Measurements from ENCODE around the gene PTGES3. TPM values are rescaled to one million over a fixed set of nuclear protein-coding genes. Genes with fewer than 3 reads are reported as not detected.

Gene PTGES3
- total and polyA plus RNA-seq, 11 donors, result 48.0 to 125 (median 103) TPM

DNA sequence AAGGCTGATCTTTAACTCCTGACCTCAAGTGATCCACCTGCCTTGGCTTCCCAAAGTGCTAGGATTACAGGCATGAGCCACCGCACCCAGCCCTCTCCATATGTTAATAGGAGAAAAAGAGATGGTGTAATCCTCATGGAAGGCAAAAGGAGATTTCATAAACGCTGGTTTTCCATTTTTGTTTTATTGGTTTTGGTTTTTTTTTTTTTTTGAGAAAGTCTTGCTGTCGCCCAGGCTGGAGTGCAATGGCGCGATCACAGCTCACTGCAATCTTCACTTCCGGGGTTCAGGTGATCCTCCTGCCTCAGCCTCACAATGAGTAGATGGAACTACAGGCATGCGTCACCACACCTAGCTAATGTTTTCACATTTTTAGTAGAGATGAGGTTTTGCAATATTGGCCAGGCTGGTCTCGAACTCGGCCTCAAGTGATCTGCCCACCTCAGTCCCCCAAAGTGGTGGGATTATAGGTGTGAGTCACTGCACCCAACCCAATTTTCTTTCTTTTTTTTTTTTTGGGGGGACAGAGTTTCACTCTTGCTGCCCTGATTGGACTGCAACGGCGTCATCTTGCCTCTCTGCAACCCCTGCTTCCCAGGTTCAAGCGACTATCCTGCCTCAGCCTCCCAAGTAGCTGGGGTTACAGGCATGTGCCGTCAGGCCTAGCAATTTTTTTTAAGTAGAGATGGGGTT is 8.1 kb downstream of the PTGES3 start:
- Histone ChIP-seq H3K4me1 (peaks cover 0 to 94% (median 49%) of the 10 kb centered on the region in 12 donors), H3K27ac (no peak overlapping the region), H3K27me3 (no peaks in the 10 kb centered on the region), H3K36me3 (peaks cover 0 to 33% (median 14%) of the 10 kb centered on the region in 9 donors), H3K4me3 (no peak overlapping the region), H3K9me3 (no peaks in the 10 kb centered on the region)
- WGBS, 4 donors, result 89 to 96% (median 92%) methylated on average over 13 of the region's 13 CpGs
- intact Hi-C loops (cut with DNase I), result loop anchor here in 2 of 10 donors (5.0 kb wide), 2 partner anchors 33 to 38 kb away; partner anchors contain the start of gene ATP5F1B (in 1 of the 2)
- no peak for DNase-seq
- ATAC-seq, result no peak
- no peak for TF ChIP-seq POLR2A (IDR thresholded peaks at IDR 0.05)

DNA sequence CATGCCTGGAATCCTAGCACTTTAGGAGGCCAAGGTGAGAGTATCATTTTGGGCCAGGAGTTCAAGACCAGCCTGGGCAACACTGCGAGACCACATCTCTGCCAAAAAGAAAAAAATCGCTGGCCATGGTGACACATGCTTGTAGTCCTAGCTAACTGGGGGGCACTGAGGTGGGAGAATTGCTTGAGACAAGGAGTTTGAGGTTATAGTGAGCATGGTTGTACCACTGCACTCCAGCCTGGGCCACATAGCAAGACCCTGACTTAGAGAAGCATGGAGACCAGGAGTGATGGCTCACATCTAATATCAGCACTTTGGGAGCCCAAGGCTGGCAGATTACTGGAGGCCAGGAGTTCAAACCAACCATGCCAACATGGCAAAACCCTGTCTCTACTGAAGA is 9.2 kb downstream of the PTGES3 start:
- Histone ChIP-seq H3K27me3 (no peaks in the 10 kb centered on the region), H3K4me3 (no peak overlapping the region), H3K27ac (no peak overlapping the region), H3K9me3 (no peaks in the 10 kb centered on the region), H3K36me3 (peaks cover 0 to 35% (median 12%) of the 10 kb centered on the region in 9 donors), H3K4me1 (peaks cover 0 to 84% (median 38%) of the 10 kb centered on the region in 12 donors)
- no peak for DNase-seq
- peak in 1 of 4 donors; percentile 22 for ATAC-seq
- WGBS, 4 donors, result 77 to 100% (median 94%) methylated on average over 2 of the region's 2 CpGs
- TF ChIP-seq POLR2A (IDR thresholded peaks at IDR 0.05), result no peak
- TF ChIP-seq, protein P1, sequence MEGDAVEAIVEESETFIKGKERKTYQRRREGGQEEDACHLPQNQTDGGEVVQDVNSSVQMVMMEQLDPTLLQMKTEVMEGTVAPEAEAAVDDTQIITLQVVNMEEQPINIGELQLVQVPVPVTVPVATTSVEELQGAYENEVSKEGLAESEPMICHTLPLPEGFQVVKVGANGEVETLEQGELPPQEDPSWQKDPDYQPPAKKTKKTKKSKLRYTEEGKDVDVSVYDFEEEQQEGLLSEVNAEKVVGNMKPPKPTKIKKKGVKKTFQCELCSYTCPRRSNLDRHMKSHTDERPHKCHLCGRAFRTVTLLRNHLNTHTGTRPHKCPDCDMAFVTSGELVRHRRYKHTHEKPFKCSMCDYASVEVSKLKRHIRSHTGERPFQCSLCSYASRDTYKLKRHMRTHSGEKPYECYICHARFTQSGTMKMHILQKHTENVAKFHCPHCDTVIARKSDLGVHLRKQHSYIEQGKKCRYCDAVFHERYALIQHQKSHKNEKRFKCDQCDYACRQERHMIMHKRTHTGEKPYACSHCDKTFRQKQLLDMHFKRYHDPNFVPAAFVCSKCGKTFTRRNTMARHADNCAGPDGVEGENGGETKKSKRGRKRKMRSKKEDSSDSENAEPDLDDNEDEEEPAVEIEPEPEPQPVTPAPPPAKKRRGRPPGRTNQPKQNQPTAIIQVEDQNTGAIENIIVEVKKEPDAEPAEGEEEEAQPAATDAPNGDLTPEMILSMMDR (IDR thresholded peaks at IDR 0.05), result no peak
- intact Hi-C loops (cut with DNase I), result no loop called here

GRCh38 chr12:56677680-56678079 is 10.4 kb downstream of the PTGES3 start:
- DNase-seq (no peak), ATAC-seq (no peak)
- peaks cover 0 to 44% (median 14%) of the 10 kb centered on the region in 9 donors for H3K36me3 ChIP-seq
- WGBS, 4 donors, result 77 to 96% (median 81%) methylated on average over 1 of the region's 1 CpG
- H3K27me3 ChIP-seq, result no peaks in the 10 kb centered on the region
- TF ChIP-seq POLR2A (IDR thresholded peaks at IDR 0.05), result no peak
- TF ChIP-seq, protein P1 (IDR thresholded peaks at IDR 0.05), result no peak
- H3K27ac ChIP-seq, result no peak overlapping the region
- no peak overlapping the region for H3K4me3 ChIP-seq
- H3K9me3 ChIP-seq, result no peaks in the 10 kb centered on the region
- peaks cover 0 to 74% (median 34%) of the 10 kb centered on the region in 12 donors for H3K4me1 ChIP-seq
- intact Hi-C loops (cut with DNase I), result no loop called here

GRCh38 chr12:56676851-56677580 is 11.1 kb downstream of the PTGES3 start:
- TF ChIP-seq, protein P1 (IDR thresholded peaks at IDR 0.05), result no peak
- TF ChIP-seq POLR2A (IDR thresholded peaks at IDR 0.05), result no peak
- H3K4me1 ChIP-seq, result peaks cover 0 to 68% (median 28%) of the 10 kb centered on the region in 12 donors
- WGBS, 4 donors, result 78 to 90% (median 80%) methylated on average over 11 of the region's 11 CpGs
- no peak overlapping the region for H3K27ac ChIP-seq
- no peak overlapping the region for H3K4me3 ChIP-seq
- ATAC-seq (no peak), DNase-seq (no peak)
- H3K27me3 ChIP-seq, result no peaks in the 10 kb centered on the region
- intact Hi-C loops (cut with DNase I), result no loop called here
- H3K36me3 ChIP-seq, result peaks cover 0 to 51% (median 21%) of the 10 kb centered on the region in 9 donors
- no peaks in the 10 kb centered on the region for H3K9me3 ChIP-seq
